Measurements from ENCODE around the gene DAB2IP. TPM values are rescaled to one million over a fixed set of nuclear protein-coding genes. Genes with fewer than 3 reads are reported as not detected.
"Not testable (repeated sequence)": the region's sequence is repeated elsewhere in the genome, so short reads cannot be mapped to it uniquely, and the experiment has no call there.

DAB2IP gene
- total RNA-seq, 2 donors from 2014 or later = 0.07 to 0.53 TPM

- no peaks in the 10 kb centered on the region for H3K36me3 Mint-ChIP-seq
- peaks cover 0 to 4% of the 10 kb centered on the region in 2 donors for H3K4me1 Mint-ChIP-seq (ENCODE audit: low read depth in 2 of 2)
- DNase-seq (ENCODE audit: low spot score) = no peak
- H3K4me3 Mint-ChIP-seq = no peak overlapping the region
- no peak overlapping the region for H3K27ac Mint-ChIP-seq
- peaks cover 12 to 25% of the 10 kb centered on the region in 2 donors for H3K27me3 Mint-ChIP-seq
- no peaks in the 10 kb centered on the region for H3K9me3 Mint-ChIP-seq
- no peak for ATAC-seq
These were observed 8.7 kb upstream of the DAB2IP start for GRCh38 chr9:121642758-121643157.

- Mint-ChIP-seq H3K4me1 (ENCODE audit: low read depth in 2 of 2) (peaks cover 0 to 4% of the 10 kb centered on the region in 2 donors), H3K4me3 (no peak overlapping the region), H3K27me3 (peaks cover 16 to 18% of the 10 kb centered on the region in 2 donors), H3K27ac (no peak overlapping the region), H3K9me3 (no peaks in the 10 kb centered on the region), H3K36me3 (no peaks in the 10 kb centered on the region)
- no peak for ATAC-seq
- DNase-seq (ENCODE audit: low spot score) = no peak
These were observed 8.0 kb upstream of the DAB2IP start for GRCh38 chr9:121643473-121643872.

- H3K27me3 Mint-ChIP-seq = peaks cover 18 to 19% of the 10 kb centered on the region in 2 donors
- H3K9me3 Mint-ChIP-seq; H3K36me3 Mint-ChIP-seq; H3K27ac Mint-ChIP-seq; ATAC-seq; H3K4me3 Mint-ChIP-seq; DNase-seq (ENCODE audit: low spot score); H3K4me1 Mint-ChIP-seq (ENCODE audit: low read depth in 2 of 2): not testable (repeated sequence)
These were observed 7.4 kb upstream of the DAB2IP start for GRCh38 chr9:121644040-121644439.

- Mint-ChIP-seq H3K27me3 (peaks cover 18 to 23% of the 10 kb centered on the region in 2 donors), H3K36me3 (no peaks in the 10 kb centered on the region), H3K9me3 (no peaks in the 10 kb centered on the region), H3K4me1 (ENCODE audit: low read depth in 2 of 2) (peaks cover 0 to 4% of the 10 kb centered on the region in 2 donors), H3K4me3 (no peak overlapping the region), H3K27ac (no peak overlapping the region)
- ATAC-seq = peak in 1 of 2 donors; percentile 13
- no peak for DNase-seq (ENCODE audit: low spot score)
These were observed 6.4 kb upstream of the DAB2IP start for GRCh38 chr9:121645003-121645402.

- Mint-ChIP-seq H3K27me3 (peaks cover 29% of the 10 kb centered on the region in 2 donors), H3K4me1 (ENCODE audit: low read depth in 2 of 2) (peaks cover 0 to 9% of the 10 kb centered on the region in 2 donors), H3K27ac (no peak overlapping the region), H3K9me3 (no peaks in the 10 kb centered on the region), H3K4me3 (no peak overlapping the region), H3K36me3 (no peaks in the 10 kb centered on the region)
- DNase-seq (ENCODE audit: low spot score) (no peak), ATAC-seq (peak in 1 of 2 donors; percentile 19)
These were observed 5.3 kb upstream of the DAB2IP start for GRCh38 chr9:121645853-121646807.

- H3K36me3 Mint-ChIP-seq = no peaks in the 10 kb centered on the region
- DNase-seq (ENCODE audit: low spot score) = no peak
- H3K4me1 Mint-ChIP-seq (ENCODE audit: low read depth in 2 of 2) = peaks cover 0 to 10% of the 10 kb centered on the region in 2 donors
- no peak for ATAC-seq
- no peak overlapping the region for H3K27ac Mint-ChIP-seq
- peaks cover 31% of the 10 kb centered on the region in 2 donors for H3K27me3 Mint-ChIP-seq
- no peaks in the 10 kb centered on the region for H3K9me3 Mint-ChIP-seq
- no peak overlapping the region for H3K4me3 Mint-ChIP-seq
These were observed 4.4 kb upstream of the DAB2IP start for GRCh38 chr9:121646992-121647391.

GRCh38 chr9:121648172-121648571 lies 3.3 kb upstream of the DAB2IP start:
- ATAC-seq = no peak
- Mint-ChIP-seq H3K27me3 (peaks cover 36 to 39% of the 10 kb centered on the region in 2 donors), H3K36me3 (no peaks in the 10 kb centered on the region), H3K27ac (no peak overlapping the region), H3K9me3 (no peaks in the 10 kb centered on the region), H3K4me1 (ENCODE audit: low read depth in 2 of 2) (peaks cover 0 to 13% of the 10 kb centered on the region in 2 donors), H3K4me3 (no peak overlapping the region)
- DNase-seq (ENCODE audit: low spot score) = no peak

- Mint-ChIP-seq H3K4me1 (ENCODE audit: low read depth in 2 of 2) (peaks cover 0 to 13% of the 10 kb centered on the region in 2 donors), H3K4me3 (no peak overlapping the region), H3K9me3 (no peaks in the 10 kb centered on the region), H3K36me3 (no peaks in the 10 kb centered on the region), H3K27ac (no peak overlapping the region), H3K27me3 (peaks cover 37 to 42% of the 10 kb centered on the region in 2 donors)
- DNase-seq (ENCODE audit: low spot score) (no peak), ATAC-seq (no peak)
These were observed 2.6 kb upstream of the DAB2IP start for GRCh38 chr9:121648799-121649198.

- H3K9me3 Mint-ChIP-seq = no peaks in the 10 kb centered on the region
- no peaks in the 10 kb centered on the region for H3K36me3 Mint-ChIP-seq
- DNase-seq (ENCODE audit: low spot score) (no peak), ATAC-seq (no peak)
- peaks cover 37 to 48% of the 10 kb centered on the region in 2 donors for H3K27me3 Mint-ChIP-seq
- H3K27ac Mint-ChIP-seq = no peak overlapping the region
- H3K4me1 Mint-ChIP-seq (ENCODE audit: low read depth in 2 of 2) = peaks cover 0 to 13% of the 10 kb centered on the region in 2 donors
- no peak overlapping the region for H3K4me3 Mint-ChIP-seq
These were observed 1.8 kb upstream of the DAB2IP start for GRCh38 chr9:121649476-121650216.

- DNase-seq (ENCODE audit: low spot score) = no peak
- no peak overlapping the region for H3K27ac Mint-ChIP-seq
- H3K4me3 Mint-ChIP-seq = peak overlapping the region; percentile 50
- H3K4me1 Mint-ChIP-seq (ENCODE audit: low read depth in 2 of 2) = peaks cover 0 to 13% of the 10 kb centered on the region in 2 donors
- H3K36me3 Mint-ChIP-seq = no peaks in the 10 kb centered on the region
- ATAC-seq = no peak
- H3K27me3 Mint-ChIP-seq = peaks cover 37 to 50% of the 10 kb centered on the region in 2 donors
- no peaks in the 10 kb centered on the region for H3K9me3 Mint-ChIP-seq
These were observed 1.0 kb upstream of the DAB2IP start for GRCh38 chr9:121650217-121651007.

GRCh38 chr9:121651008-121651294 lies 483 bp upstream of the DAB2IP start:
- DNase-seq (ENCODE audit: low spot score) (no peak), ATAC-seq (no peak)
- peaks cover 0 to 13% of the 10 kb centered on the region in 2 donors for H3K4me1 Mint-ChIP-seq (ENCODE audit: low read depth in 2 of 2)
- H3K4me3 Mint-ChIP-seq = peak overlapping the region; percentile 50
- H3K36me3 Mint-ChIP-seq = no peaks in the 10 kb centered on the region
- H3K9me3 Mint-ChIP-seq = no peaks in the 10 kb centered on the region
- peaks cover 37 to 50% of the 10 kb centered on the region in 2 donors for H3K27me3 Mint-ChIP-seq
- H3K27ac Mint-ChIP-seq = no peak overlapping the region

GRCh38 chr9:121652021-121652837 lies 795 bp downstream of the DAB2IP start:
- DNase-seq (ENCODE audit: low spot score) (no peak), ATAC-seq (no peak)
- Mint-ChIP-seq H3K4me1 (ENCODE audit: low read depth in 2 of 2) (peaks cover 0 to 12% of the 10 kb centered on the region in 2 donors), H3K27me3 (peaks cover 29 to 46% of the 10 kb centered on the region in 2 donors), H3K36me3 (no peaks in the 10 kb centered on the region), H3K4me3 (no peak overlapping the region), H3K9me3 (no peaks in the 10 kb centered on the region), H3K27ac (no peak overlapping the region)

GRCh38 chr9:121652838-121653231 lies 1.4 kb downstream of the DAB2IP start:
- H3K4me1 Mint-ChIP-seq (ENCODE audit: low read depth in 2 of 2) = peaks cover 0 to 12% of the 10 kb centered on the region in 2 donors

More at GRCh38 chr9:121652838-121653231, 1.4 kb downstream of the DAB2IP start:
- H3K36me3 Mint-ChIP-seq = no peaks in the 10 kb centered on the region
- no peak for DNase-seq (ENCODE audit: low spot score)
- no peaks in the 10 kb centered on the region for H3K9me3 Mint-ChIP-seq
- ATAC-seq = no peak
- H3K27ac Mint-ChIP-seq = no peak overlapping the region
- H3K4me3 Mint-ChIP-seq = no peak overlapping the region
- peaks cover 29 to 46% of the 10 kb centered on the region in 2 donors for H3K27me3 Mint-ChIP-seq
